K562 (cell line): Measurements from ENCODE around the gene IL24. TPM values are rescaled to one million over a fixed set of nuclear protein-coding genes. Genes with fewer than 3 reads are reported as not detected.

Experiments
- ATAC-seq: fragments of 200-7000 bp; cut with Tn5 transposase; 3 replicates; pipeline ENCODE4 v1.9.1; 2020; ENCODE audit warnings: moderate library complexity
- BruUV-seq: library from RNA; stranded (reverse); fragments of 400-500 nt; replicated peaks from 2 replicates; lab custom pipeline; 2021; lab: Mats Ljungman, UMichigan
- CTCF ChIA-PET: fragments of 300-600 bp; formaldehyde crosslinking; extraction: SDS; loops from one replicate; lab custom pipeline; 2021; ENCODE audit warnings: low intra/inter-chr PET ratio; lab: Yijun Ruan, JAX
- POLR2A ChIA-PET: fragments of 300-600, 350-650 bp; sonication (Branson Sonifier 250); formaldehyde crosslinking; extraction: SDS; loops from one replicate; lab custom pipeline; 2021; ENCODE audit warnings: antibody characterized with exemption, inconsistent platforms; lab: Yijun Ruan, JAX
- DNase-seq, 4 experiments: peaks; one replicate each; pipeline versions ENCODE4 v3.0.0 to v3.0.0-alpha.2; 2011 to 2018; ENCODE audit warnings: low spot score in 3 of 4, mixed read lengths in 3 of 4; ENCODE audit errors: extremely low read depth in 1 of 4
- FAIRE-seq: peaks from 2 replicates; lab custom pipeline; 2011; peaks lifted over from hg19 to GRCh38; lab: Jason Lieb, UNC
- H2AFZ ChIP-seq: 2 replicates; pipeline ENCODE4 v1.6.0; 2011; ENCODE audit warnings: low read depth, low read length, control low read depth, inconsistent platforms
- H3K27ac ChIP-seq: fragments of 200-600 bp; 3 replicates; pipeline ENCODE4 v1.8.0; 2011; ENCODE audit warnings: low read depth, mild to moderate bottlenecking, control low read depth, inconsistent platforms, low read length, moderate library complexity, mixed read lengths; ENCODE audit errors: extremely low read depth
- H3K27me3 ChIP-seq, 2 experiments: fragments of 300-600 bp in 1 of 2; 2 replicates in 1 of 2; 3 replicates in 1 of 2; pipeline versions ENCODE4 v1.6.0 to v1.8.0; 2011; ENCODE audit warnings: inconsistent platforms in 2 of 2, low read length in 2 of 2, mild to moderate bottlenecking in 1 of 2, mixed read lengths in 1 of 2, moderate library complexity in 1 of 2; ENCODE audit not compliant: control insufficient read depth in 2 of 2, insufficient read depth in 2 of 2
- H3K36me3 ChIP-seq: fragments of 300-600 bp; 3 replicates; pipeline ENCODE4 v1.8.0; 2011; ENCODE audit warnings: mild to moderate bottlenecking, low read length, inconsistent platforms; ENCODE audit not compliant: control insufficient read depth, insufficient read depth
- H3K4me1 ChIP-seq, 2 experiments: fragments of 200-600 bp in 1 of 2; replicated peaks in 1 of 2; 2 replicates in 1 of 2; 3 replicates in 1 of 2; pipeline versions ENCODE4 v1.5.1 to v1.8.0; 2011; ENCODE audit warnings: inconsistent platforms in 2 of 2, low read length in 2 of 2, mild to moderate bottlenecking in 1 of 2, mixed read lengths in 1 of 2, moderate library complexity in 1 of 2; ENCODE audit not compliant: control insufficient read depth in 2 of 2, insufficient read depth in 2 of 2
- H3K4me2 ChIP-seq: 2 replicates; pipeline ENCODE4 v1.6.1; 2011; ENCODE audit warnings: low read length, control low read depth, inconsistent platforms, mixed read lengths; ENCODE audit not compliant: insufficient read depth
- H3K4me3 ChIP-seq: fragments of 200-600 bp; sonication (generic), shearing (Covaris generic); 2 replicates; pipeline ENCODE4 v1.5.1; 2016; ENCODE audit warnings: control low read depth, inconsistent platforms
- H3K79me2 ChIP-seq: fragments of 200-600 bp; 3 replicates; pipeline ENCODE4 v1.8.0; 2011; ENCODE audit warnings: low read length, inconsistent platforms; ENCODE audit not compliant: control insufficient read depth, insufficient read depth
- H3K9ac ChIP-seq, 2 experiments: 2 replicates each; pipeline versions ENCODE4 v1.6.0 to v1.6.1; 2011; ENCODE audit warnings: low read depth in 2 of 2, low read length in 2 of 2, control low read depth in 1 of 2, inconsistent platforms in 1 of 2, mild to moderate bottlenecking in 1 of 2, mixed read lengths in 1 of 2; ENCODE audit not compliant: insufficient read depth in 1 of 2
- H3K9me1 ChIP-seq: one replicate; pipeline ENCODE4 v1.6.0; 2011; ENCODE audit warnings: inconsistent platforms, mild to moderate bottlenecking, low read length, moderate library complexity; ENCODE audit not compliant: control insufficient read depth, insufficient read depth
- H3K9me3 ChIP-seq: replicated peaks from 2 replicates; pipeline ENCODE4 v1.5.1; 2011; ENCODE audit warnings: low read depth, low read length, inconsistent platforms; ENCODE audit not compliant: control insufficient read depth, insufficient read depth
- H4K20me1 ChIP-seq: replicated peaks from 2 replicates; pipeline ENCODE4 v1.6.1; 2011; ENCODE audit warnings: low read length, inconsistent platforms, mixed read lengths; ENCODE audit not compliant: control insufficient read depth, insufficient read depth
- CBX1 ChIP-seq: sonication (generic); IDR thresholded peaks from 2 replicates; pipeline ENCODE4 v1.6.1; 2016; ENCODE audit warnings: antibody characterized with exemption, low read depth, mild to moderate bottlenecking
- CBX3 ChIP-seq, 2 experiments: IDR thresholded peaks; 1 replicate in 1 of 2; 2 replicates in 1 of 2; pipeline ENCODE4 v1.6.1; 2012; ENCODE audit warnings: inconsistent platforms in 2 of 2, low read length in 2 of 2, borderline replicate concordance in 1 of 2, control low read depth in 1 of 2
- CBX5 ChIP-seq: IDR thresholded peaks from 2 replicates; pipeline ENCODE4 v1.6.1; 2014; ENCODE audit warnings: low read depth, borderline replicate concordance
- CTCF ChIP-seq, 3 experiments: IDR thresholded peaks in 2 of 3; conservative IDR thresholded peaks in 1 of 3; 2 replicates each; pipeline ENCODE4 v1.5.1; 2011 to 2012; ENCODE audit warnings: low read length in 3 of 3, mild to moderate bottlenecking in 3 of 3, control low read depth in 2 of 3, improper control_type of control experiment in 1 of 3, inconsistent platforms in 1 of 3, low read depth in 1 of 3, mixed read lengths in 1 of 3, moderate library complexity in 1 of 3; ENCODE audit not compliant: insufficient read depth in 2 of 3
- EHMT2 ChIP-seq: fragments of 450-650 bp; IDR thresholded peaks from 2 replicates; pipeline ENCODE4 v1.6.1; 2018; ENCODE audit warnings: antibody characterized with exemption
- KHSRP ChIP-seq: fragments of 450-650 bp; IDR thresholded peaks from 2 replicates; pipeline ENCODE4 v1.6.1; 2017
- SMAD3 ChIP-seq: fragments of 450-650 bp; formaldehyde crosslinking; conservative IDR thresholded peaks from 2 replicates; pipeline ENCODE4 v1.4.0; 2020; ENCODE audit warnings: mild to moderate bottlenecking
- TRIM28 ChIP-seq: fragments of 450-650 bp; IDR thresholded peaks from 2 replicates; pipeline ENCODE4 v1.6.1; 2017
- ZNF212 ChIP-seq: fragments of 450-650 bp; formaldehyde crosslinking; IDR thresholded peaks from 2 replicates; pipeline ENCODE4 v1.4.0; 2020; ENCODE audit warnings: mild to moderate bottlenecking
- in situ Hi-C: fragments of 300-500 bp; cut with MboI; formaldehyde crosslinking; loops from 4 replicates; pipeline ENCODE4 v1.15.0; 2018; ENCODE audit warnings: inconsistent platforms, mixed read lengths
- intact Hi-C: fragments of 100-400 bp; cut with micrococcal nuclease; formaldehyde crosslinking; loops from 2 replicates; pipeline ENCODE4 v1.14.2; 2022
- polyA plus RNA-seq, 8 experiments: library from polyadenylated mRNA; depleted of rRNA in 4 of 8; stranded (reverse) in 5 of 8; unstranded in 3 of 8; fragments of >200 nt; fragmentation: Nextera tagmentation in 2 of 8; fragmentation: Illumina TruSeq in 1 of 8; extraction: Ambion mirVana in 2 of 8; extraction: Trizol in 1 of 8; gene quantifications; 2 replicates each; pipeline versions ENCODE4 v1.2.1 to v1.2.3, GENCODE V29; 2011 to 2014; ENCODE audit warnings: inconsistent platforms in 1 of 8, missing spikeins in 1 of 8
- total RNA-seq, 7 experiments: library from RNA; depleted of rRNA in 6 of 7; stranded (reverse); fragments of >200 nt in 6 of 7; fragmentation: Illumina TruSeq in 2 of 7; extraction: Trizol in 2 of 7; gene quantifications; 2 replicates each; pipeline versions ENCODE4 v1.2.1 to v1.2.3, GENCODE V29; 2011 to 2021; ENCODE audit warnings: low replicate concordance in 1 of 7
- TF ChIP-seq, protein P1 (sequence below): sonication (generic); formaldehyde crosslinking; IDR thresholded peaks from 2 replicates; pipeline ENCODE4 v1.8.1; 2023; ENCODE audit warnings: missing genetic modification reagents, mild to moderate bottlenecking, borderline replicate concordance
- TF ChIP-seq, protein P2 (sequence below): fragments of 250-450 bp; sonication (Bioruptor Pico); IDR thresholded peaks from 2 replicates; pipeline ENCODE4 v1.4.0; 2020
- TF ChIP-seq, protein P3 (sequence below): sonication (generic); formaldehyde crosslinking; IDR thresholded peaks from 2 replicates; pipeline ENCODE4 v1.8.1; 2022; ENCODE audit warnings: missing genetic modification reagents

Gene IL24
- total and polyA plus RNA-seq, 9 of the 15 experiments (the other 6 are each of a cell fraction or from before 2014, with no cell fraction given): 0.04 to 0.19 TPM; not detected in 7

DNA sequence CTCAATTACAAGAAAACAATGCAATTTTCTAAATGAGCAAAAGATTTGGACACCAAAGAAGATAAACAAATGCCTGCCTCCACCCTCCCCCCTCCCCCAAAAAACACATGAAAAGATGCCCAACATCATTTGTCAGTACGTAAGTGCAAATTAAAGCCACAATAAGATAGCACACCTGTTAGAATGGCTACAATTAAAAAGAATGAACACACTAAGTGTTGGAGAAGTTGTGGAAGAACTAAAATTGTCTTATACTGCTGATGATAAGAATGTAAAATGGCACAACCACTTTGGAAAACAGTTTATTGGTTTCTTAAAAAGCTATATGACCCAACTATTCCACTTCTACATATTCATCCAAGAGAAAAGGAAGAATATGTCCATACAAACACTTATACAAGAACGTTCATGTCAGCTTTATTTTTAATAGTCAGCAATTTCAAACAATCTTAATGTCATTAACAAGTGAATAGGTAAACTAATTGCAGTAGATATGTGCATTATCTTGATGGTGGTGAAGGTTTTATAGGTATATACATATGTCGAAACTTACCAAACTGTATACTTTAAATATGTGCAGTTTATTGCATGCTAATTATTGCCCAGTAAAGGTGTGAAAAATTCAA lies 21.4 kb upstream of the IL24 start (continued):
- TF ChIP-seq, protein P1, sequence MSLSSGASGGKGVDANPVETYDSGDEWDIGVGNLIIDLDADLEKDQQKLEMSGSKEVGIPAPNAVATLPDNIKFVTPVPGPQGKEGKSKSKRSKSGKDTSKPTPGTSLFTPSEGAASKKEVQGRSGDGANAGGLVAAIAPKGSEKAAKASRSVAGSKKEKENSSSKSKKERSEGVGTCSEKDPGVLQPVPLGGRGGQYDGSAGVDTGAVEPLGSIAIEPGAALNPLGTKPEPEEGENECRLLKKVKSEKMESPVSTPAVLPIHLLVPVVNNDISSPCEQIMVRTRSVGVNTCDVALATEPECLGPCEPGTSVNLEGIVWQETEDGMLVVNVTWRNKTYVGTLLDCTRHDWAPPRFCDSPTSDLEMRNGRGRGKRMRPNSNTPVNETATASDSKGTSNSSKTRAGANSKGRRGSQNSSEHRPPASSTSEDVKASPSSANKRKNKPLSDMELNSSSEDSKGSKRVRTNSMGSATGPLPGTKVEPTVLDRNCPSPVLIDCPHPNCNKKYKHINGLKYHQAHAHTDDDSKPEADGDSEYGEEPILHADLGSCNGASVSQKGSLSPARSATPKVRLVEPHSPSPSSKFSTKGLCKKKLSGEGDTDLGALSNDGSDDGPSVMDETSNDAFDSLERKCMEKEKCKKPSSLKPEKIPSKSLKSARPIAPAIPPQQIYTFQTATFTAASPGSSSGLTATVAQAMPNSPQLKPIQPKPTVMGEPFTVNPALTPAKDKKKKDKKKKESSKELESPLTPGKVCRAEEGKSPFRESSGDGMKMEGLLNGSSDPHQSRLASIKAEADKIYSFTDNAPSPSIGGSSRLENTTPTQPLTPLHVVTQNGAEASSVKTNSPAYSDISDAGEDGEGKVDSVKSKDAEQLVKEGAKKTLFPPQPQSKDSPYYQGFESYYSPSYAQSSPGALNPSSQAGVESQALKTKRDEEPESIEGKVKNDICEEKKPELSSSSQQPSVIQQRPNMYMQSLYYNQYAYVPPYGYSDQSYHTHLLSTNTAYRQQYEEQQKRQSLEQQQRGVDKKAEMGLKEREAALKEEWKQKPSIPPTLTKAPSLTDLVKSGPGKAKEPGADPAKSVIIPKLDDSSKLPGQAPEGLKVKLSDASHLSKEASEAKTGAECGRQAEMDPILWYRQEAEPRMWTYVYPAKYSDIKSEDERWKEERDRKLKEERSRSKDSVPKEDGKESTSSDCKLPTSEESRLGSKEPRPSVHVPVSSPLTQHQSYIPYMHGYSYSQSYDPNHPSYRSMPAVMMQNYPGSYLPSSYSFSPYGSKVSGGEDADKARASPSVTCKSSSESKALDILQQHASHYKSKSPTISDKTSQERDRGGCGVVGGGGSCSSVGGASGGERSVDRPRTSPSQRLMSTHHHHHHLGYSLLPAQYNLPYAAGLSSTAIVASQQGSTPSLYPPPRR: no peak

GRCh38 chr1:206878456-206878855 lies 18.8 kb upstream of the IL24 start:
- Histone ChIP-seq H3K9me3 (peaks cover 8% of the 10 kb centered on the region), H4K20me1 (no peaks in the 10 kb centered on the region), H3K27ac (no peak overlapping the region), H3K4me3 (no peak overlapping the region), H3K9ac (no peak overlapping the region), H3K4me2 (no peak overlapping the region), H2AFZ (no peak overlapping the region), H3K79me2 (no peaks in the 10 kb centered on the region), H3K4me1 (no peaks in the 10 kb centered on the region), H3K9me1 (no peaks in the 10 kb centered on the region), H3K27me3 (no peaks in the 10 kb centered on the region), H3K36me3 (no peaks in the 10 kb centered on the region)
- CTCF ChIA-PET: no interaction called here
- intact Hi-C loops (no loop called here), in situ Hi-C loops (no loop called here)
- FAIRE-seq (peak; percentile 32), DNase-seq (peak; percentile 28 to 42 (median 36)), ATAC-seq (peak; percentile 59; the same call in 1 of the 3 replicates)
- POLR2A ChIA-PET: interaction anchor here (0.6 kb wide), 1 partner anchor 44 kb away, joined by 3 read pairs; no protein-coding TSS in a partner anchor
- BruUV-seq: no TSS peak
- TF ChIP-seq, protein P2, sequence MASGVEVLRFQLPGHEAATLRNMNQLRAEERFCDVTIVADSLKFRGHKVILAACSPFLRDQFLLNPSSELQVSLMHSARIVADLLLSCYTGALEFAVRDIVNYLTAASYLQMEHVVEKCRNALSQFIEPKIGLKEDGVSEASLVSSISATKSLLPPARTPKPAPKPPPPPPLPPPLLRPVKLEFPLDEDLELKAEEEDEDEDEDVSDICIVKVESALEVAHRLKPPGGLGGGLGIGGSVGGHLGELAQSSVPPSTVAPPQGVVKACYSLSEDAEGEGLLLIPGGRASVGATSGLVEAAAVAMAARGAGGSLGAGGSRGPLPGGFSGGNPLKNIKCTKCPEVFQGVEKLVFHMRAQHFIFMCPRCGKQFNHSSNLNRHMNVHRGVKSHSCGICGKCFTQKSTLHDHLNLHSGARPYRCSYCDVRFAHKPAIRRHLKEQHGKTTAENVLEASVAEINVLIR (CRISPR knock-in tag): no peak
- peak; percentile 79; the same call in 1 of the 2 replicates for TF ChIP-seq CBX1
- TF ChIP-seq TRIM28: peak; percentile 99
- TF ChIP-seq CBX5: peak; percentile 99
- no peak for TF ChIP-seq ZNF212 (CRISPR knock-in tag)
- peak in 1 of 2 experiments; percentile 100; a peak in 2 of 3 replicates for TF ChIP-seq CBX3 (IDR thresholded peaks at IDR 0.05; ENCODE audit: borderline replicate concordance in 1 of 2, low read length in 2 of 2)
- TF ChIP-seq, protein P3, sequence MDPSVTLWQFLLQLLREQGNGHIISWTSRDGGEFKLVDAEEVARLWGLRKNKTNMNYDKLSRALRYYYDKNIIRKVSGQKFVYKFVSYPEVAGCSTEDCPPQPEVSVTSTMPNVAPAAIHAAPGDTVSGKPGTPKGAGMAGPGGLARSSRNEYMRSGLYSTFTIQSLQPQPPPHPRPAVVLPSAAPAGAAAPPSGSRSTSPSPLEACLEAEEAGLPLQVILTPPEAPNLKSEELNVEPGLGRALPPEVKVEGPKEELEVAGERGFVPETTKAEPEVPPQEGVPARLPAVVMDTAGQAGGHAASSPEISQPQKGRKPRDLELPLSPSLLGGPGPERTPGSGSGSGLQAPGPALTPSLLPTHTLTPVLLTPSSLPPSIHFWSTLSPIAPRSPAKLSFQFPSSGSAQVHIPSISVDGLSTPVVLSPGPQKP (CRISPR knock-in tag): no peak
- TF ChIP-seq EHMT2: 0 out of 2 replicates have a peak, but pooled peaks have one; percentile 23
- no peak for TF ChIP-seq KHSRP
- peak; percentile 52 to 57 (median 54); a peak in 5 of 6 replicates for TF ChIP-seq CTCF (IDR thresholded peaks at IDR 0.05 in 2 of 3, conservative IDR thresholded peaks at IDR 0.05 in 1 of 3; ENCODE audit: insufficient read depth in 2 of 3, low read depth in 1 of 3, low read length in 3 of 3)
- TF ChIP-seq SMAD3: no peak
